Measurements from ENCODE around the gene ASIC2. TPM values are rescaled to one million over a fixed set of nuclear protein-coding genes. Genes with fewer than 3 reads are reported as not detected.

Gene ASIC2
- total RNA-seq, 1 donor from 2014 or later = not detected

DNA sequence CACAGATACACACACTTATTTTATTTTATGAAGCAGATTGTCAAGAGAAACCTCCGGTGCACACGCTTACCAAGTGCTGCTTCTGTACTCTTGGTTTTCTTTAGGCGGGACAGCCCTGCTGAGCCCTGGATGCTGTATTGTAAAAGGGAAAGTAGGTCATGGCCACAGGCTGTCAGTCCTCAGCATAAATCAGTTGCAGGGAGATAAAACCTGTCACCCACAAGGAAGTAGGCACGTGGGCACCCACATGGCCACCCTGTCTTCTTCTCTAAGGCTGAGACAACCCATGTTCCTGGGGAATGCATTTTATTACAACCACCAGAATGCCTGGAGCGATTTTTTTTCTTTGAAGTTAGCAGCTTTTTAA is 59.3 kb downstream of the ASIC2 start:
- Mint-ChIP-seq H3K36me3 (ENCODE audit: low read depth, unreplicated experiment) (no peaks in the 10 kb centered on the region), H3K9me3 (ENCODE audit: unreplicated experiment) (no peaks in the 10 kb centered on the region), H3K27ac (ENCODE audit: unreplicated experiment) (no peak overlapping the region), H3K27me3 (ENCODE audit: unreplicated experiment) (peaks cover 6% of the 10 kb centered on the region), H3K4me3 (ENCODE audit: unreplicated experiment) (no peak overlapping the region), H3K4me1 (ENCODE audit: unreplicated experiment) (no peaks in the 10 kb centered on the region)
- TF ChIP-seq, protein P1, sequence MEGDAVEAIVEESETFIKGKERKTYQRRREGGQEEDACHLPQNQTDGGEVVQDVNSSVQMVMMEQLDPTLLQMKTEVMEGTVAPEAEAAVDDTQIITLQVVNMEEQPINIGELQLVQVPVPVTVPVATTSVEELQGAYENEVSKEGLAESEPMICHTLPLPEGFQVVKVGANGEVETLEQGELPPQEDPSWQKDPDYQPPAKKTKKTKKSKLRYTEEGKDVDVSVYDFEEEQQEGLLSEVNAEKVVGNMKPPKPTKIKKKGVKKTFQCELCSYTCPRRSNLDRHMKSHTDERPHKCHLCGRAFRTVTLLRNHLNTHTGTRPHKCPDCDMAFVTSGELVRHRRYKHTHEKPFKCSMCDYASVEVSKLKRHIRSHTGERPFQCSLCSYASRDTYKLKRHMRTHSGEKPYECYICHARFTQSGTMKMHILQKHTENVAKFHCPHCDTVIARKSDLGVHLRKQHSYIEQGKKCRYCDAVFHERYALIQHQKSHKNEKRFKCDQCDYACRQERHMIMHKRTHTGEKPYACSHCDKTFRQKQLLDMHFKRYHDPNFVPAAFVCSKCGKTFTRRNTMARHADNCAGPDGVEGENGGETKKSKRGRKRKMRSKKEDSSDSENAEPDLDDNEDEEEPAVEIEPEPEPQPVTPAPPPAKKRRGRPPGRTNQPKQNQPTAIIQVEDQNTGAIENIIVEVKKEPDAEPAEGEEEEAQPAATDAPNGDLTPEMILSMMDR (IDR thresholded peaks at IDR 0.05; ENCODE audit: unreplicated experiment) = no peak
- no peak for DNase-seq (ENCODE audit: low spot score)

DNA sequence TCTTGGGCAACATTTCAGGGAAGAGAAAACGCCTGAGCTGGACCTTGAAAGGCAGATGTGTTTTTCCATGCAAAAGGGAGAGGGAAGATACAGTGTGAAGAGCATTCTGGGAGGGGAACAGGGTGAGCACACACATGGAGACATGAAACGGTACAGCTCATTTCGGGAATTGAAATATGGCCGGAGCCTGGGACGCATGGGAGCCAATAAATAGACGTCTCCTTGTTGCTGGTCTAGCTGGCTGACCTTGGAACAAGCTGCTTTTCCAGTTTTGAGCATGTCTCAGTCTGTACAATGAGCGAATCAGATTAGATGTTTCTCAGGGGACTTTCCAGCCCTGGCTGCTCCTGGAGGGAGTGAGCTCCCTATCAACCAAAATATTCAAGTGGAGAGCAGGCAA is 63.6 kb downstream of the ASIC2 start:
- no peak for DNase-seq (ENCODE audit: low spot score)
- peaks cover 2% of the 10 kb centered on the region for H3K27me3 Mint-ChIP-seq (ENCODE audit: unreplicated experiment)
- no peaks in the 10 kb centered on the region for H3K36me3 Mint-ChIP-seq (ENCODE audit: low read depth, unreplicated experiment)
- TF ChIP-seq, protein P1 (IDR thresholded peaks at IDR 0.05; ENCODE audit: unreplicated experiment) = no peak
- no peak overlapping the region for H3K27ac Mint-ChIP-seq (ENCODE audit: unreplicated experiment)
- H3K4me1 Mint-ChIP-seq (ENCODE audit: unreplicated experiment) = no peaks in the 10 kb centered on the region
- no peak overlapping the region for H3K4me3 Mint-ChIP-seq (ENCODE audit: unreplicated experiment)
- no peaks in the 10 kb centered on the region for H3K9me3 Mint-ChIP-seq (ENCODE audit: unreplicated experiment)

DNA sequence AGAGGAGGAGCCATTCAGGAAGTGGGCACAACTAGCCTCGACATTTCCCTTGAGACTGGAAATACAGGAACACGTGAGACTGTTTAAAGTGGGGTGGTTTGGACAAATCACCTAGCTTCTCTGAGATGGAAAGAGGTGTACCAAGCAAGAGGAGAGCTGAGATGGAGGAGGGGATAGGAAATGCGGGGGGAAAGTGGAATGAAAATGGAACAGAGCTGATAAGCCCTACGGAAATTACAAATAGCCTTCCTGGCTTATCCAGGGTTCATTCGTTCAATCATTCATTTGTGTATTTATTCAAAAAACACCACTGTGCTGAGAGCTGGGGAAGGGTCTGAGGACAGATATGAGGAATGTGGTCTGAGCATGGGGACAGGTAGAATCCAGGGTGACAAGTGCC is 64.1 kb downstream of the ASIC2 start:
- Mint-ChIP-seq H3K27me3 (ENCODE audit: unreplicated experiment) (peaks cover 2% of the 10 kb centered on the region), H3K4me3 (ENCODE audit: unreplicated experiment) (no peak overlapping the region), H3K36me3 (ENCODE audit: low read depth, unreplicated experiment) (no peaks in the 10 kb centered on the region), H3K27ac (ENCODE audit: unreplicated experiment) (no peak overlapping the region), H3K9me3 (ENCODE audit: unreplicated experiment) (no peaks in the 10 kb centered on the region), H3K4me1 (ENCODE audit: unreplicated experiment) (no peaks in the 10 kb centered on the region)
- TF ChIP-seq, protein P1 (IDR thresholded peaks at IDR 0.05; ENCODE audit: unreplicated experiment) = no peak
- no peak for DNase-seq (ENCODE audit: low spot score)

DNA sequence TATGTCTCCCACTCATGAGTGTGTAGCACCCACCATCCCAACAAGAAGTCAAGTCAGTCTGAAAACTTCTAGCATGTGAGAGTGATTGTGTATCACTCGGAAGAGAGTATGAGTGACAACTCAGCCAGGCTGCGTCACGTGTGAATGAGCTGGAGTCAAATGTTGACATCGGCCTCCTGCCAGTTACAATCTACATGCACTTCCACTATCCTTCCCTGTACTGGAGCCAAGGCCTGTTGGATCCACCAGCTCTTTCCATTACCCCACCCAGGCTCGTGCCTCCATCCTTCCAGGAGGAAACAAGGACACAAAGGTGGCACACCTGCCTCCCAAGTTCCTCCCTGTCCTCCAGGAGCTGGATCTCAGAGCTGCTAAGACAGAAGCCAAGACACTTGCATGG is 64.5 kb downstream of the ASIC2 start:
- Mint-ChIP-seq H3K4me1 (ENCODE audit: unreplicated experiment) (no peaks in the 10 kb centered on the region), H3K36me3 (ENCODE audit: low read depth, unreplicated experiment) (no peaks in the 10 kb centered on the region)

DNA sequence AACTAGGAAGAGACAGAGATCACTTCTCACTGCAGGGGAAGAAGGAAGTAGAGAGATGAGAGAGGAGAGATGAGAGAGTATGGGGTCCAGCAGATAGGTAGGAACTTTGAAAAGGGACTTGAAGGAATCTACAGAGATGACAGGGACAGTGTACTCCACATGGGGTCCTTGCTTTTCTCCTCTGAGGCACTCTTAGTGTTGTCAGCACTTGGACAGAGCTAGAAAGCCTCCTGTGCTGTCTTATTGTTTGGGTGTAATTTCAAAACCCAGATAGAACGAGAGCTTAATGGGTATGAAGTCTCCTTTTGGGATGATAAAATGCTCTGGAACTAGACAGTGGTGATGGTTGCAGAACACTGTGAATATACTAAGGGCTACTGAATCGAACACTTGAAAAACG is 65.2 kb downstream of the ASIC2 start:
- Mint-ChIP-seq H3K9me3 (ENCODE audit: unreplicated experiment) (no peaks in the 10 kb centered on the region), H3K4me3 (ENCODE audit: unreplicated experiment) (no peak overlapping the region), H3K27me3 (ENCODE audit: unreplicated experiment) (no peaks in the 10 kb centered on the region), H3K4me1 (ENCODE audit: unreplicated experiment) (no peaks in the 10 kb centered on the region), H3K36me3 (ENCODE audit: low read depth, unreplicated experiment) (no peaks in the 10 kb centered on the region), H3K27ac (ENCODE audit: unreplicated experiment) (no peak overlapping the region)
- TF ChIP-seq, protein P1 (IDR thresholded peaks at IDR 0.05; ENCODE audit: unreplicated experiment) = no peak
- DNase-seq (ENCODE audit: low spot score) = no peak

More for the DNA sequence above, 64.5 kb downstream of the ASIC2 start:
- no peak overlapping the region for H3K4me3 Mint-ChIP-seq (ENCODE audit: unreplicated experiment)
- H3K27me3 Mint-ChIP-seq (ENCODE audit: unreplicated experiment) = peaks cover 1% of the 10 kb centered on the region
- H3K9me3 Mint-ChIP-seq (ENCODE audit: unreplicated experiment) = no peaks in the 10 kb centered on the region
- TF ChIP-seq, protein P1 (IDR thresholded peaks at IDR 0.05; ENCODE audit: unreplicated experiment) = no peak
- no peak overlapping the region for H3K27ac Mint-ChIP-seq (ENCODE audit: unreplicated experiment)
- DNase-seq (ENCODE audit: low spot score) = no peak

Measured in endothelial cell (in vitro differentiated cells).